Activated CD8-positive, alpha-beta T cell treated with anti-CD3 and anti-CD28 coated beads for 36 hours (primary cell): ENCODE measurements around the gene USP49. TPM values are rescaled to one million over a fixed set of nuclear protein-coding genes. Genes with fewer than 3 reads are reported as not detected.

ENCODE experiments used
- ATAC-seq: fragments of 200-7000 bp; cut with Tn5 transposase; one replicate; pipeline ENCODE4 v1.10.0; 2021; ENCODE audit warnings: mild to moderate bottlenecking, moderate library complexity
- CTCF ChIA-PET: fragments of 350-600 bp; sonication (Branson Sonifier 250); formaldehyde crosslinking; loops from one replicate; lab custom pipeline; 2021; ENCODE audit warnings: antibody characterized with exemption; lab: Charles Lee
- POLR2A ChIA-PET: fragments of 350-600 bp; sonication (Branson Sonifier 250); formaldehyde crosslinking; loops from one replicate; lab custom pipeline; 2021; ENCODE audit warnings: antibody characterized with exemption; lab: Charles Lee
- DNase-seq: peaks from one replicate; pipeline ENCODE4 v3.0.0-alpha.2; 2020
- H3K27ac Mint-ChIP-seq: one replicate; pipeline ENCODE4 v1.8.0; 2021; ENCODE audit warnings: mild to moderate bottlenecking, mixed read lengths
- H3K27me3 Mint-ChIP-seq: one replicate; pipeline ENCODE4 v1.8.0; 2021; ENCODE audit warnings: mixed read lengths
- H3K36me3 Mint-ChIP-seq: one replicate; pipeline ENCODE4 v1.8.0; 2021; ENCODE audit warnings: low read depth, mixed read lengths
- H3K4me1 Mint-ChIP-seq: one replicate; pipeline ENCODE4 v1.8.0; 2021; ENCODE audit warnings: low read depth, mixed read lengths
- H3K4me3 Mint-ChIP-seq: one replicate; pipeline ENCODE4 v1.8.0; 2021; ENCODE audit warnings: mild to moderate bottlenecking, moderate library complexity, mixed read lengths
- H3K9me3 Mint-ChIP-seq: one replicate; pipeline ENCODE4 v1.8.0; 2021; ENCODE audit warnings: mixed read lengths
- intact Hi-C: fragments of 100-400 bp; cut with micrococcal nuclease; formaldehyde crosslinking; loops from one replicate; pipeline ENCODE4 v1.10.0; 2022
- total RNA-seq, 2 experiments: library from RNA; stranded (reverse); gene quantifications; one replicate each; pipeline ENCODE4 v1.2.3, GENCODE V29; 2021
- TF ChIP-seq, protein P1 (sequence below): fragments of 200-600 bp; IDR thresholded peaks from one replicate; pipeline ENCODE4 v1.8.0; 2022; ENCODE audit warnings: antibody characterized with exemption, mild to moderate bottlenecking

USP49 gene
- total RNA-seq, 2 experiments from 2014 or later = 5.7 to 5.9 TPM

GRCh38 chr6:41941280-41942066 lies 46.3 kb upstream of the USP49 start, which contains the start of gene CCND3:
Gene CCND3, minus strand, starts transcription at chr6:41941808. Its CDS starts 159 bp downstream, at chr6:41941649.
- DNase-seq (peak; percentile 95), ATAC-seq (peak; percentile 85)
- Mint-ChIP-seq H3K27me3 (no peaks in the 10 kb centered on the region), H3K4me1 (peaks cover 51% of the 10 kb centered on the region), H3K9me3 (no peaks in the 10 kb centered on the region), H3K27ac (peak within 1 kb of the TSS; percentile 91), H3K36me3 (peaks cover 48% of the 10 kb centered on the region), H3K4me3 (peak within 1 kb of the TSS; percentile 90)
- TF ChIP-seq, protein P1, sequence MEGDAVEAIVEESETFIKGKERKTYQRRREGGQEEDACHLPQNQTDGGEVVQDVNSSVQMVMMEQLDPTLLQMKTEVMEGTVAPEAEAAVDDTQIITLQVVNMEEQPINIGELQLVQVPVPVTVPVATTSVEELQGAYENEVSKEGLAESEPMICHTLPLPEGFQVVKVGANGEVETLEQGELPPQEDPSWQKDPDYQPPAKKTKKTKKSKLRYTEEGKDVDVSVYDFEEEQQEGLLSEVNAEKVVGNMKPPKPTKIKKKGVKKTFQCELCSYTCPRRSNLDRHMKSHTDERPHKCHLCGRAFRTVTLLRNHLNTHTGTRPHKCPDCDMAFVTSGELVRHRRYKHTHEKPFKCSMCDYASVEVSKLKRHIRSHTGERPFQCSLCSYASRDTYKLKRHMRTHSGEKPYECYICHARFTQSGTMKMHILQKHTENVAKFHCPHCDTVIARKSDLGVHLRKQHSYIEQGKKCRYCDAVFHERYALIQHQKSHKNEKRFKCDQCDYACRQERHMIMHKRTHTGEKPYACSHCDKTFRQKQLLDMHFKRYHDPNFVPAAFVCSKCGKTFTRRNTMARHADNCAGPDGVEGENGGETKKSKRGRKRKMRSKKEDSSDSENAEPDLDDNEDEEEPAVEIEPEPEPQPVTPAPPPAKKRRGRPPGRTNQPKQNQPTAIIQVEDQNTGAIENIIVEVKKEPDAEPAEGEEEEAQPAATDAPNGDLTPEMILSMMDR = no peak
- intact Hi-C loops = loop anchor here (5.0 kb wide), 2 partner anchors 36 to 81 kb away; no protein-coding TSS in a partner anchor
- CTCF ChIA-PET = interaction anchor here (0.6 to 21.4 kb wide), 9 partner anchors 13 to 155 kb away, joined by 3 to 392 read pairs (median 4); partner anchors contain the start of genes BYSL, MED20, TAF8 and TOMM6
- POLR2A ChIA-PET = interaction anchor here (0.9 to 16.7 kb wide), 23 partner anchors 8 to 104 kb away, joined by 3 to 358 read pairs (median 4); partner anchors contain the start of genes BYSL, MED20, TAF8 and USP49

- ATAC-seq = no peak
Observed at GRCh38 chr6:41940759-41941279, 45.6 kb upstream of the USP49 start.

GRCh38 chr6:41939848-41940758 lies 44.9 kb upstream of the USP49 start:
- ATAC-seq (peak; percentile 15), DNase-seq (peak; percentile 74)
- Mint-ChIP-seq H3K27me3 (no peaks in the 10 kb centered on the region), H3K36me3 (peaks cover 60% of the 10 kb centered on the region), H3K4me3 (peak overlapping the region; percentile 90), H3K4me1 (peaks cover 53% of the 10 kb centered on the region), H3K27ac (peak overlapping the region; percentile 91), H3K9me3 (no peaks in the 10 kb centered on the region)
- TF ChIP-seq, protein P1 = no peak
- CTCF ChIA-PET = interaction anchor here (0.6 to 21.4 kb wide), 15 partner anchors 11 to 158 kb away, joined by 3 to 392 read pairs (median 4); partner anchors contain the start of genes BYSL, MED20, TAF8 and TOMM6
- intact Hi-C loops = loop anchor here (2.0 to 5.0 kb wide), 4 partner anchors 37 to 93 kb away; no protein-coding TSS in a partner anchor
- POLR2A ChIA-PET = interaction anchor here (0.6 to 16.7 kb wide), 19 partner anchors 10 to 154 kb away, joined by 3 to 358 read pairs (median 5); partner anchors contain the start of genes BYSL, MED20, TAF8 and TOMM6

More at GRCh38 chr6:41940759-41941279, 45.6 kb upstream of the USP49 start:
- H3K27ac Mint-ChIP-seq = peak overlapping the region; percentile 91
- peak overlapping the region; percentile 90 for H3K4me3 Mint-ChIP-seq
- peak; percentile 81 for DNase-seq
- H3K4me1 Mint-ChIP-seq = peaks cover 52% of the 10 kb centered on the region
- intact Hi-C loops = loop anchor here (5.0 kb wide), 2 partner anchors 36 to 81 kb away; no protein-coding TSS in a partner anchor
- POLR2A ChIA-PET = interaction anchor here (0.6 to 16.7 kb wide), 13 partner anchors 11 to 154 kb away, joined by 3 to 358 read pairs (median 7); partner anchors contain the start of genes BYSL, MED20 and TAF8
- no peaks in the 10 kb centered on the region for H3K9me3 Mint-ChIP-seq
- CTCF ChIA-PET = interaction anchor here (1.2 to 21.4 kb wide), 7 partner anchors 18 to 154 kb away, joined by 3 to 392 read pairs (median 6); partner anchors contain the start of genes BYSL, MED20, TAF8 and TOMM6
- peaks cover 53% of the 10 kb centered on the region for H3K36me3 Mint-ChIP-seq
- H3K27me3 Mint-ChIP-seq = no peaks in the 10 kb centered on the region
- TF ChIP-seq, protein P1 = no peak

GRCh38 chr6:41939176-41939847 lies 44.1 kb upstream of the USP49 start:
- intact Hi-C loops = loop anchor here (2.0 to 5.0 kb wide), 2 partner anchors 37 to 92 kb away; no protein-coding TSS in a partner anchor
- DNase-seq = peak; percentile 64
- TF ChIP-seq, protein P1 = no peak
- ChIA-PET CTCF (interaction anchor here (0.6 to 21.4 kb wide), 18 partner anchors 10 to 157 kb away, joined by 3 to 392 read pairs (median 4); partner anchors contain the start of genes BYSL, MED20, TAF8 and TOMM6), POLR2A (interaction anchor here (0.8 to 16.7 kb wide), 21 partner anchors 9 to 152 kb away, joined by 3 to 358 read pairs (median 5); partner anchors contain the start of genes BYSL, MED20, TAF8 and TOMM6)
- Mint-ChIP-seq H3K27me3 (no peaks in the 10 kb centered on the region), H3K4me3 (peak overlapping the region; percentile 90), H3K9me3 (no peaks in the 10 kb centered on the region), H3K36me3 (peaks cover 68% of the 10 kb centered on the region), H3K4me1 (peaks cover 53% of the 10 kb centered on the region), H3K27ac (peak overlapping the region; percentile 91)
- no peak for ATAC-seq
